Kidney (tissue), 14 donors: ENCODE measurements around the gene LHPP. TPM values are rescaled to one million over a fixed set of nuclear protein-coding genes. Genes with fewer than 3 reads are reported as not detected.
A peak's percentile ranks its signal among the peaks of the same experiment; 100 is the strongest.

ENCODE experiments used
- DNase-seq, 5 donors: peaks; one replicate each; pipeline ENCODE4 v3.0.0-alpha.2; 2013 to 2020
- FAIRE-seq: peaks from 2 replicates; lab custom pipeline; 2012; peaks lifted over from hg19 to GRCh38; lab: Jason Lieb, UNC
- H3K27ac ChIP-seq, 2 donors: one replicate each; pipeline ENCODE4 v1.7.0; 2013; ENCODE audit warnings: low read depth in 2 of 2, low read length in 2 of 2, inconsistent platforms in 1 of 2
- H3K27me3 ChIP-seq: one replicate; pipeline ENCODE4 v1.7.1; 2013; ENCODE audit warnings: low read length, inconsistent platforms; ENCODE audit not compliant: control insufficient read depth, insufficient read depth
- H3K36me3 ChIP-seq, 3 donors: one replicate each; pipeline versions ENCODE4 v1.7.0 to v1.7.1; 2013; ENCODE audit warnings: low read length in 3 of 3, control low read depth in 1 of 3, inconsistent platforms in 1 of 3; ENCODE audit not compliant: insufficient read depth in 3 of 3, control insufficient read depth in 2 of 3
- H3K4me1 ChIP-seq, 3 donors: one replicate each; pipeline versions ENCODE4 v1.7.0 to v1.7.1; 2013; ENCODE audit warnings: low read length in 3 of 3, inconsistent platforms in 1 of 3, low read depth in 1 of 3; ENCODE audit not compliant: control insufficient read depth in 2 of 3, insufficient read depth in 2 of 3
- H3K4me3 ChIP-seq, 3 donors: one replicate each; pipeline versions ENCODE4 v1.7.0 to v1.8.1; 2013; ENCODE audit warnings: low read length in 3 of 3, control low read depth in 1 of 3, inconsistent platforms in 1 of 3
- H3K9ac ChIP-seq, 3 donors: one replicate each; pipeline versions ENCODE4 v1.7.0 to v1.7.1; 2013; ENCODE audit warnings: low read length in 3 of 3, control low read depth in 1 of 3, inconsistent platforms in 1 of 3
- H3K9me3 ChIP-seq, 3 donors: one replicate each; pipeline versions ENCODE4 v1.7.0 to v1.7.1; 2013; ENCODE audit warnings: low read length in 3 of 3, control low read depth in 1 of 3, inconsistent platforms in 1 of 3; ENCODE audit not compliant: control insufficient read depth in 2 of 3, insufficient read depth in 1 of 3
- CTCF ChIP-seq: IDR thresholded peaks from 3 replicates; pipeline ENCODE4 v1.5.1; 2012; ENCODE audit warnings: mild to moderate bottlenecking, moderate library complexity, borderline replicate concordance; ENCODE audit not compliant: insufficient read depth; ENCODE audit errors: extremely low read depth
- intact Hi-C: fragments of 100-400 bp; cut with DNase I; formaldehyde crosslinking; loops from one replicate; pipeline ENCODE4 v1.11.1; 2022
- polyA plus RNA-seq: library from polyadenylated mRNA; stranded (reverse); fragments of 350-450 nt; fragmentation: Illumina TruSeq; extraction: RNeasy Lipid Tissue Mini Kit (QIAGEN cat#74804); gene quantifications from one replicate; pipeline ENCODE4 v1.2.3, GENCODE V29; 2014; ENCODE audit warnings: low read depth, low replicate concordance; ENCODE audit not compliant: insufficient read depth
- total RNA-seq: library from RNA; stranded (reverse); fragmentation: NEBNext Ultra II Directional; extraction: Animal tissue kit (Norgen Biotek cat#: 25700); gene quantifications from one replicate; pipeline ENCODE4 v1.2.1, GENCODE V29; 2021
- donor health status: control.
- donor health status: control.
- donor health status: control.
- donor health status: control.
- donor health status: control.
- donor health status: DM: yes; HTN: yes; CAD: no.
- donor health status: Normal renal cell carcinoma (clear cell type).

Gene LHPP
- total and polyA plus RNA-seq, 2 donors from 2014 or later: 16.6 to 52.5 TPM

GRCh38 chr10:124497196-124497881 is 35.7 kb downstream of the LHPP start:
- Histone ChIP-seq H3K4me3 (no peak overlapping the region), H3K9ac (no peak overlapping the region), H3K36me3 (peaks cover 0 to 5% (median 2%) of the 10 kb centered on the region in 3 donors), H3K4me1 (no peaks in the 10 kb centered on the region), H3K27me3 (no peaks in the 10 kb centered on the region), H3K27ac (no peak overlapping the region), H3K9me3 (peaks cover 0 to 4% (median 0%) of the 10 kb centered on the region in 3 donors)
- intact Hi-C loops: no loop called here
- TF ChIP-seq CTCF: no peak
- DNase-seq: peak in 2 of 5 donors; percentile 26 to 64
- FAIRE-seq: no peak

GRCh38 chr10:124498056-124498455 is 36.4 kb downstream of the LHPP start:
- Histone ChIP-seq H3K9me3 (peaks cover 0 to 4% (median 0%) of the 10 kb centered on the region in 3 donors), H3K4me3 (no peak overlapping the region), H3K27ac (no peak overlapping the region), H3K9ac (no peak overlapping the region), H3K36me3 (peaks cover 0 to 5% (median 2%) of the 10 kb centered on the region in 3 donors), H3K4me1 (no peaks in the 10 kb centered on the region), H3K27me3 (no peaks in the 10 kb centered on the region)
- intact Hi-C loops: no loop called here
- FAIRE-seq: no peak
- no peak for TF ChIP-seq CTCF
- DNase-seq: peak in 4 of 5 donors; percentile 86 to 92 (median 88)

- no peaks in the 10 kb centered on the region for H3K4me1 ChIP-seq
- no peak for TF ChIP-seq CTCF
- DNase-seq (no peak), FAIRE-seq (no peak)
- intact Hi-C loops: no loop called here
- no peak overlapping the region for H3K4me3 ChIP-seq
- peaks cover 0 to 5% (median 2%) of the 10 kb centered on the region in 3 donors for H3K36me3 ChIP-seq
- H3K9ac ChIP-seq: no peak overlapping the region
- no peak overlapping the region for H3K27ac ChIP-seq
- no peaks in the 10 kb centered on the region for H3K27me3 ChIP-seq
- H3K9me3 ChIP-seq: peaks cover 0 to 4% (median 0%) of the 10 kb centered on the region in 3 donors
These were observed 39.1 kb downstream of the LHPP start for GRCh38 chr10:124500757-124501156.
